ENCODE data around the gene POLD4. TPM values are rescaled to one million over a fixed set of nuclear protein-coding genes. Genes with fewer than 3 reads are reported as not detected.

The POLD4 gene
- total RNA-seq, 1 experiment from 2014 or later, result 95.1 TPM

GRCh38 chr11:67371189-67371910 is 18.0 kb upstream of the POLD4 start:
- TF ChIP-seq CTCF (IDR thresholded peaks at IDR 0.05; ENCODE audit: unreplicated experiment), result peak; percentile 37
- Mint-ChIP-seq H3K4me1 (ENCODE audit: low read depth, unreplicated experiment) (peaks cover 28% of the 10 kb centered on the region), H3K4me3 (ENCODE audit: low read depth, unreplicated experiment) (peak overlapping the region; percentile 71), H3K36me3 (ENCODE audit: insufficient read depth, unreplicated experiment) (peaks cover 45% of the 10 kb centered on the region), H3K9me3 (ENCODE audit: low read depth, unreplicated experiment) (no peaks in the 10 kb centered on the region), H3K27me3 (ENCODE audit: unreplicated experiment) (no peaks in the 10 kb centered on the region), H3K27ac (ENCODE audit: unreplicated experiment) (peak overlapping the region; percentile 40)
- CTCF ChIA-PET, result interaction anchor here (0.6 to 3.0 kb wide), 9 partner anchors 9 to 576 kb away, joined by 3 to 13 read pairs (median 5); partner anchors contain the start of gene POLD4
- BruUV-seq (replicated peaks), result TSS peak; percentile 58
- peak; percentile 61 for DNase-seq
- intact Hi-C loops (cut with micrococcal nuclease; ENCODE audit: unreplicated experiment), result no loop called here

- CTCF ChIA-PET, result interaction anchor here (0.6 to 3.0 kb wide), 10 partner anchors 8 to 575 kb away, joined by 3 to 13 read pairs (median 4); partner anchors contain the start of gene POLD4
- H3K36me3 Mint-ChIP-seq (ENCODE audit: insufficient read depth, unreplicated experiment), result peaks cover 50% of the 10 kb centered on the region
- H3K27me3 Mint-ChIP-seq (ENCODE audit: unreplicated experiment), result no peaks in the 10 kb centered on the region
- no peaks in the 10 kb centered on the region for H3K9me3 Mint-ChIP-seq (ENCODE audit: low read depth, unreplicated experiment)
- H3K4me1 Mint-ChIP-seq (ENCODE audit: low read depth, unreplicated experiment), result peaks cover 30% of the 10 kb centered on the region
- TF ChIP-seq CTCF (IDR thresholded peaks at IDR 0.05; ENCODE audit: unreplicated experiment), result no peak
- no TSS peak for BruUV-seq (replicated peaks)
- H3K27ac Mint-ChIP-seq (ENCODE audit: unreplicated experiment), result no peak overlapping the region
- peak overlapping the region; percentile 71 for H3K4me3 Mint-ChIP-seq (ENCODE audit: low read depth, unreplicated experiment)
- intact Hi-C loops (cut with micrococcal nuclease; ENCODE audit: unreplicated experiment), result no loop called here
- DNase-seq, result no peak
Measured at GRCh38 chr11:67370351-67371076, 17.2 kb upstream of the POLD4 start.

- intact Hi-C loops (cut with micrococcal nuclease; ENCODE audit: unreplicated experiment), result no loop called here
- H3K27ac Mint-ChIP-seq (ENCODE audit: unreplicated experiment), result no peak overlapping the region
- BruUV-seq (replicated peaks), result no TSS peak
- H3K27me3 Mint-ChIP-seq (ENCODE audit: unreplicated experiment), result no peaks in the 10 kb centered on the region
- H3K4me3 Mint-ChIP-seq (ENCODE audit: low read depth, unreplicated experiment), result no peak overlapping the region
- CTCF ChIA-PET, result interaction anchor here (0.8 to 3.0 kb wide), 6 partner anchors 8 to 24 kb away, joined by 3 to 13 read pairs (median 4); no protein-coding TSS in a partner anchor
- peaks cover 52% of the 10 kb centered on the region for H3K36me3 Mint-ChIP-seq (ENCODE audit: insufficient read depth, unreplicated experiment)
- no peaks in the 10 kb centered on the region for H3K9me3 Mint-ChIP-seq (ENCODE audit: low read depth, unreplicated experiment)
- no peak for TF ChIP-seq CTCF (IDR thresholded peaks at IDR 0.05; ENCODE audit: unreplicated experiment)
- no peak for DNase-seq
- H3K4me1 Mint-ChIP-seq (ENCODE audit: low read depth, unreplicated experiment), result peaks cover 33% of the 10 kb centered on the region
Measured at GRCh38 chr11:67369801-67370284, 16.5 kb upstream of the POLD4 start.

- Mint-ChIP-seq H3K27me3 (ENCODE audit: unreplicated experiment) (no peaks in the 10 kb centered on the region), H3K27ac (ENCODE audit: unreplicated experiment) (no peak overlapping the region), H3K36me3 (ENCODE audit: insufficient read depth, unreplicated experiment) (peaks cover 47% of the 10 kb centered on the region), H3K4me1 (ENCODE audit: low read depth, unreplicated experiment) (peaks cover 33% of the 10 kb centered on the region), H3K4me3 (ENCODE audit: low read depth, unreplicated experiment) (no peak overlapping the region), H3K9me3 (ENCODE audit: low read depth, unreplicated experiment) (no peaks in the 10 kb centered on the region)
- DNase-seq, result no peak
- BruUV-seq (replicated peaks), result no TSS peak
- CTCF ChIA-PET, result interaction anchor here (0.8 to 1.8 kb wide), 3 partner anchors 7 to 15 kb away, joined by 3 to 4 read pairs (median 4); no protein-coding TSS in a partner anchor
- TF ChIP-seq CTCF (IDR thresholded peaks at IDR 0.05; ENCODE audit: unreplicated experiment), result no peak
- intact Hi-C loops (cut with micrococcal nuclease; ENCODE audit: unreplicated experiment), result no loop called here
Measured at GRCh38 chr11:67369275-67369674, 15.9 kb upstream of the POLD4 start.
